ENCODE measurements around the gene ALDH16A1.

ALDH16A1 gene

GRCh38 chr19:49453013-49453756 is at the start of gene ALDH16A1:
Gene ALDH16A1, plus strand, starts transcription at chr19:49453225. Its CDS starts 107 bp downstream, at chr19:49453332.
- DNase-seq, result peak; percentile 98

- peak in 1 of 2 donors; percentile 41 for DNase-seq
Observed at GRCh38 chr19:49403404-49404187, 49.4 kb upstream of the ALDH16A1 start.

- DNase-seq, result no peak
Observed at GRCh38 chr19:49407079-49407478, 45.9 kb upstream of the ALDH16A1 start.

GRCh38 chr19:49407482-49408015 is 45.5 kb upstream of the ALDH16A1 start:
- no peak for DNase-seq

GRCh38 chr19:49408816-49409440 is 44.1 kb upstream of the ALDH16A1 start:
- DNase-seq, result no peak

GRCh38 chr19:49409441-49410029 is 43.5 kb upstream of the ALDH16A1 start:
- peak; percentile 44 to 51 for DNase-seq

- no peak for DNase-seq
Observed at GRCh38 chr19:49411681-49412326, 41.2 kb upstream of the ALDH16A1 start.

GRCh38 chr19:49413348-49413747 is 39.7 kb upstream of the ALDH16A1 start:
- DNase-seq, result no peak

GRCh38 chr19:49414256-49414655 is 38.8 kb upstream of the ALDH16A1 start:
- no peak for DNase-seq

- DNase-seq, result no peak
Observed at GRCh38 chr19:49415102-49415809, 37.8 kb upstream of the ALDH16A1 start.

- DNase-seq, result no peak
Observed at GRCh38 chr19:49415810-49416200, 37.2 kb upstream of the ALDH16A1 start.

GRCh38 chr19:49417088-49417487 is 35.9 kb upstream of the ALDH16A1 start:
- no peak for DNase-seq

GRCh38 chr19:49418511-49418910 is 34.5 kb upstream of the ALDH16A1 start:
- DNase-seq, result no peak

GRCh38 chr19:49419173-49419572 is 33.9 kb upstream of the ALDH16A1 start:
- DNase-seq, result no peak

GRCh38 chr19:49420227-49420626 is 32.8 kb upstream of the ALDH16A1 start:
- DNase-seq, result no peak

- DNase-seq, result peak; percentile 41 to 48
Observed at GRCh38 chr19:49421039-49421877, 31.8 kb upstream of the ALDH16A1 start.

GRCh38 chr19:49421878-49422202 is 31.2 kb upstream of the ALDH16A1 start:
- DNase-seq, result no peak

GRCh38 chr19:49422407-49423070 is 30.5 kb upstream of the ALDH16A1 start:
- DNase-seq, result peak; percentile 37 to 55

- DNase-seq, result no peak
Observed at GRCh38 chr19:49423071-49423984, 29.7 kb upstream of the ALDH16A1 start, which contains the start of gene PTH2. Gene PTH2, minus strand, starts transcription at chr19:49423441. Its CDS starts 102 bp downstream, at chr19:49423339.
